ENCODE measurements around the gene UBA1. TPM values are rescaled to one million over a fixed set of nuclear protein-coding genes. Genes with fewer than 3 reads are reported as not detected.
A peak's percentile ranks its signal among the peaks of the same experiment; 100 is the strongest.

Gene UBA1
- total and polyA plus RNA-seq, 11 donors, result 86.9 to 171 (median 130) TPM

GRCh38 chrX:47245156-47245555, 51.5 kb downstream of the UBA1 start:
- H3K27me3 ChIP-seq, result peaks cover 0 to 19% (median 0%) of the 10 kb centered on the region in 9 donors
- intact Hi-C loops (cut with DNase I), result no loop called here
- WGBS, 4 donors, result 87 to 91% (median 89%) methylated on average over 10 of the region's 10 CpGs

GRCh38 chrX:47247206-47247998, 53.8 kb downstream of the UBA1 start:
- H3K4me3 ChIP-seq, result no peak overlapping the region
- no peak overlapping the region for H3K27ac ChIP-seq
- H3K27me3 ChIP-seq, result peaks cover 0 to 12% (median 0%) of the 10 kb centered on the region in 9 donors
- H3K36me3 ChIP-seq, result peaks cover 0 to 52% (median 27%) of the 10 kb centered on the region in 9 donors
- WGBS, 4 donors, result 79 to 82% (median 81%) methylated on average over 23 of the region's 23 CpGs
- intact Hi-C loops (cut with DNase I), result no loop called here
- H3K9me3 ChIP-seq, result no peaks in the 10 kb centered on the region
- DNase-seq, result no peak
- ATAC-seq, result peak in 1 of 4 donors; percentile 14
- TF ChIP-seq POLR2A (IDR thresholded peaks at IDR 0.05) (no peak), CTCF (IDR thresholded peaks at IDR 0.05) (no peak)
- H3K4me1 ChIP-seq, result no peaks in the 10 kb centered on the region

More at GRCh38 chrX:47245156-47245555, 51.5 kb downstream of the UBA1 start:
- H3K36me3 ChIP-seq, result peaks cover 0 to 73% (median 49%) of the 10 kb centered on the region in 9 donors
- H3K4me1 ChIP-seq, result no peaks in the 10 kb centered on the region
- ATAC-seq (no peak), DNase-seq (no peak)
- no peak overlapping the region for H3K4me3 ChIP-seq
- H3K27ac ChIP-seq, result no peak overlapping the region
- TF ChIP-seq CTCF (IDR thresholded peaks at IDR 0.05), result no peak
- TF ChIP-seq POLR2A (IDR thresholded peaks at IDR 0.05), result no peak
- no peaks in the 10 kb centered on the region for H3K9me3 ChIP-seq

DNA sequence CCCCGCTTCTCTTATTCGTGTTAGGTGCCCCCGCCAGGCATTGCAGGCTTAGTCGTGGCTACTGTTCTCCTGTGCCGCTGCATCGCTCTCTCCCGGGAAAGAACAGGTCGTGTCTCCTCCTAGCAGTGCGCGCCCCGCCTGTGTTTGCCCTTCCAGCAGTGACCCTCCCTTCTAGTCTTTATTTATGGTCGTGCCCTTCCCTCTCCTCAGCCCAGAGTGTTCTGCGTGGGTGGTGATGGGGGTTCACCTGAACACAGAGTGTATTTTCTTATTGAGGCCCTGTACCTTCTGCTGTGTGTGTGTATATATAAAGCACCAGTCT, 54.3 kb downstream of the UBA1 start:
- peaks cover 0 to 46% (median 23%) of the 10 kb centered on the region in 9 donors for H3K36me3 ChIP-seq

More for the DNA sequence above, 54.3 kb downstream of the UBA1 start:
- no peak for TF ChIP-seq POLR2A (IDR thresholded peaks at IDR 0.05)
- TF ChIP-seq CTCF (IDR thresholded peaks at IDR 0.05), result no peak
- no peak for ATAC-seq
- DNase-seq, result no peak
- intact Hi-C loops (cut with DNase I), result no loop called here
- Histone ChIP-seq H3K27ac (no peak overlapping the region), H3K27me3 (peaks cover 0 to 10% (median 0%) of the 10 kb centered on the region in 9 donors), H3K4me3 (no peak overlapping the region), H3K4me1 (no peaks in the 10 kb centered on the region), H3K9me3 (peaks cover 0 to 3% (median 0%) of the 10 kb centered on the region in 12 donors)
- WGBS, 4 donors, result 78 to 87% (median 82%) methylated on average over 13 of the region's 13 CpGs

All from heart left ventricle (tissue), 16 donors.